Activated CD4-positive, alpha-beta T cell treated with anti-CD3 and anti-CD28 coated beads, Interleukin-2, amount 10 ng/mL, durations not matched to agents 7 days and 5 days (primary cell): ENCODE data around the gene CD55. TPM values are rescaled to one million over a fixed set of nuclear protein-coding genes. Genes with fewer than 3 reads are reported as not detected.

Source experiments
- CTCF ChIA-PET: fragments of 350-600 bp; sonication (Branson Sonifier 250); formaldehyde crosslinking; loops from one replicate; lab custom pipeline; 2021; ENCODE audit warnings: antibody characterized with exemption; lab: Charles Lee
- POLR2A ChIA-PET: fragments of 350-600 bp; sonication (Branson Sonifier 250); formaldehyde crosslinking; loops from one replicate; lab custom pipeline; 2021; ENCODE audit warnings: antibody characterized with exemption; lab: Charles Lee
- DNase-seq: peaks from one replicate; pipeline ENCODE4 v3.0.0-alpha.2; 2020
- H3K27ac Mint-ChIP-seq: one replicate; pipeline ENCODE4 v1.8.0; 2021; ENCODE audit warnings: mild to moderate bottlenecking, moderate library complexity, mixed read lengths
- H3K27me3 Mint-ChIP-seq: one replicate; pipeline ENCODE4 v1.8.0; 2021; ENCODE audit warnings: mixed read lengths
- H3K36me3 Mint-ChIP-seq: one replicate; pipeline ENCODE4 v1.8.0; 2021; ENCODE audit warnings: low read depth, mixed read lengths
- H3K4me1 Mint-ChIP-seq: one replicate; pipeline ENCODE4 v1.8.0; 2021; ENCODE audit warnings: mixed read lengths
- H3K4me3 Mint-ChIP-seq: one replicate; pipeline ENCODE4 v1.8.0; 2021; ENCODE audit warnings: mild to moderate bottlenecking, moderate library complexity, mixed read lengths
- H3K9me3 Mint-ChIP-seq: one replicate; pipeline ENCODE4 v1.8.0; 2021; ENCODE audit warnings: mixed read lengths
- total RNA-seq, 2 experiments: library from RNA; stranded (reverse); gene quantifications; one replicate each; pipeline ENCODE4 v1.2.3, GENCODE V29; 2021

The CD55 gene
- total RNA-seq, 2 experiments from 2014 or later, result 92.0 to 117 TPM

- DNase-seq, result peak; percentile 17
- POLR2A ChIA-PET, result interaction anchor here (1.3 to 1.4 kb wide), 2 partner anchors 13 to 15 kb away, joined by 3 to 7 read pairs; partner anchors contain the start of gene CD55
- H3K4me3 Mint-ChIP-seq, result peak overlapping the region; percentile 33
- no peaks in the 10 kb centered on the region for H3K27me3 Mint-ChIP-seq
- H3K4me1 Mint-ChIP-seq, result peaks cover 59% of the 10 kb centered on the region
- CTCF ChIA-PET, result interaction anchor here (1.0 to 3.0 kb wide), 4 partner anchors 10 to 14 kb away, joined by 3 to 19 read pairs (median 9); partner anchors contain the start of gene CD55
- peak overlapping the region; percentile 90 for H3K27ac Mint-ChIP-seq
- peaks cover 29% of the 10 kb centered on the region for H3K9me3 Mint-ChIP-seq
- peaks cover 91% of the 10 kb centered on the region for H3K36me3 Mint-ChIP-seq
Observed at GRCh38 chr1:207335695-207336363, 14.4 kb downstream of the CD55 start.

DNA sequence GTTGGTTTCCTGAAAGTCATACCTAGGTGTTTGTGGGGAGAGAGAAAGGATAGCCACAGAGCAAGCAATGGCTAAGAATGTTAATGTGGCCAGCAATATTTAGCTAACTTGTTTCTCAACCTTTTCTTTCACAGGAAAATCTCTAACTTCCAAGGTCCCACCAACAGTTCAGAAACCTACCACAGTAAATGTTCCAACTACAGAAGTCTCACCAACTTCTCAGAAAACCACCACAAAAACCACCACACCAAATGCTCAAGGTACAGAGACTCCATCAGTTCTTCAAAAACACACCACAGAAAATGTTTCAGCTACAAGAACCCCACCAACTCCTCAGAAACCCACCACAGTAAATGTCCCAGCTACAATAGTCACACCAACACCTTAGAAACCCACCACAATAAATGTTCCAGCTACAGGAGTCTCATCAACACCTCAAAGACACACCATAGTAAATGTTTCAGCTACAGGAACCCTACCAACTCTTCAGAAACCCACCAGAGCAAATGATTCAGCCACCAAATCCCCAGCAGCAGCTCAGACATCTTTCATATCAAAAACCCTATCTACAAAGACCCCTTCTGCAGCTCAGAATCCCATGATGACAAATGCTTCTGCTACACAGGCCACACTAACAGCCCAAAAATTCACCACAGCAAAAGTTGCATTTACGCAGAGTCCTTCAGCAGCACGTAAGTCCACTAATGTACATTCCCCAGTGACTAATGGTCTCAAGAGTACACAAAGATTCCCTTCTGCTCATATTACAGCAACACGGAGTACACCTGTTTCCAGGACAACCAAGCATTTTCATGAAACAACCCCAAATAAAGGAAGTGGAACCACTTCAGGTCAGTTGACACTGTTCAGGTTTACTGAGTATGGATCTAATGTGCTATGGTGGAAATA is 15.3 kb downstream of the CD55 start:
- Mint-ChIP-seq H3K9me3 (peaks cover 35% of the 10 kb centered on the region), H3K4me1 (peaks cover 68% of the 10 kb centered on the region), H3K27ac (peak overlapping the region; percentile 90), H3K4me3 (peak overlapping the region; percentile 33), H3K27me3 (no peaks in the 10 kb centered on the region), H3K36me3 (peaks cover 93% of the 10 kb centered on the region)
- CTCF ChIA-PET, result interaction anchor here (0.9 to 3.0 kb wide), 7 partner anchors 9 to 37 kb away, joined by 3 to 19 read pairs (median 4); partner anchors contain the start of gene CD55
- POLR2A ChIA-PET, result interaction anchor here (0.6 to 1.4 kb wide), 3 partner anchors 14 to 26 kb away, joined by 3 to 7 read pairs (median 3); partner anchors contain the start of gene CD55
- peak; percentile 75 for DNase-seq

- H3K4me3 Mint-ChIP-seq, result no peak overlapping the region
- no peaks in the 10 kb centered on the region for H3K27me3 Mint-ChIP-seq
Observed at GRCh38 chr1:207342332-207342731, 20.9 kb downstream of the CD55 start.

GRCh38 chr1:207343675-207344074 is 22.2 kb downstream of the CD55 start:
- H3K9me3 Mint-ChIP-seq, result peaks cover 34% of the 10 kb centered on the region
- no peak overlapping the region for H3K4me3 Mint-ChIP-seq
- H3K4me1 Mint-ChIP-seq, result peaks cover 72% of the 10 kb centered on the region
- ChIA-PET CTCF (interaction anchor here (1.1 kb wide), 1 partner anchor 9 kb away, joined by 3 read pairs; no protein-coding TSS in a partner anchor), POLR2A (no interaction called here)
- no peak overlapping the region for H3K27ac Mint-ChIP-seq
- no peaks in the 10 kb centered on the region for H3K27me3 Mint-ChIP-seq
- DNase-seq, result no peak
- H3K36me3 Mint-ChIP-seq, result peaks cover 96% of the 10 kb centered on the region

More at GRCh38 chr1:207342332-207342731, 20.9 kb downstream of the CD55 start:
- ChIA-PET POLR2A (no interaction called here), CTCF (no interaction called here)
- no peak for DNase-seq
- peaks cover 28% of the 10 kb centered on the region for H3K9me3 Mint-ChIP-seq
- peaks cover 93% of the 10 kb centered on the region for H3K36me3 Mint-ChIP-seq
- H3K27ac Mint-ChIP-seq, result no peak overlapping the region
- peaks cover 73% of the 10 kb centered on the region for H3K4me1 Mint-ChIP-seq

DNA sequence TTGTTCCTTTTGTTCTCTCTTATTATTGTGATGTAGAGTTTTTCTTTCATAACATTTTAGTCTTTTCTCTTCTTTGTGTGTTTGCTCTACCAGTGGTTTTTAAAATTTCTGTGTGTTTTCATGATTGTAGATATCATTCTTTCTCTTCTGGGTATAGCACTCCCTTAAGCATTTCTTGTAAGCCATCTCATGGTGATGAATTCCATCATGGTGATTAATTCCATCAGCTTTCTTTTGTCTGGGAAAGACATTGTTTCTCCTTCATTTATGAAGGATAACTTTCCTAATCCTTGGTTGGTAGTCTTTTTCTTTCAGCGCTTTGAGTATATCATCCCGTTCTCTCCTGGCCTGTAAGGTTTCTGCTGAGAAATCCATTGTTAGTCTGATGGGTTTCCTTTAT is 22.7 kb downstream of the CD55 start:
- Mint-ChIP-seq H3K9me3 (peaks cover 36% of the 10 kb centered on the region), H3K27ac (peak overlapping the region; percentile 7)
- POLR2A ChIA-PET, result no interaction called here

GRCh38 chr1:207345644-207346477 is 24.4 kb downstream of the CD55 start:
- ChIA-PET CTCF (interaction anchor here (1.6 to 2.9 kb wide), 2 partner anchors 9 to 21 kb away, joined by 8 to 10 read pairs; no protein-coding TSS in a partner anchor), POLR2A (interaction anchor here (0.5 to 0.6 kb wide), 3 partner anchors 42 to 609 kb away, joined by 3 read pairs; no protein-coding TSS in a partner anchor)
- peaks cover 98% of the 10 kb centered on the region for H3K36me3 Mint-ChIP-seq
- peak overlapping the region; percentile 69 for H3K27ac Mint-ChIP-seq
- peaks cover 44% of the 10 kb centered on the region for H3K9me3 Mint-ChIP-seq
- H3K4me1 Mint-ChIP-seq, result peaks cover 78% of the 10 kb centered on the region
- DNase-seq, result no peak
- no peaks in the 10 kb centered on the region for H3K27me3 Mint-ChIP-seq
- no peak overlapping the region for H3K4me3 Mint-ChIP-seq

More for the DNA sequence above, 22.7 kb downstream of the CD55 start:
- CTCF ChIA-PET, result interaction anchor here (1.1 kb wide), 1 partner anchor 8 kb away, joined by 3 read pairs; no protein-coding TSS in a partner anchor
- H3K4me3 Mint-ChIP-seq, result no peak overlapping the region
- no peak for DNase-seq
- H3K27me3 Mint-ChIP-seq, result no peaks in the 10 kb centered on the region
- H3K36me3 Mint-ChIP-seq, result peaks cover 97% of the 10 kb centered on the region
- H3K4me1 Mint-ChIP-seq, result peaks cover 71% of the 10 kb centered on the region

- Mint-ChIP-seq H3K4me1 (peaks cover 77% of the 10 kb centered on the region), H3K9me3 (peaks cover 44% of the 10 kb centered on the region), H3K27ac (no peak overlapping the region), H3K4me3 (no peak overlapping the region), H3K27me3 (no peaks in the 10 kb centered on the region), H3K36me3 (peaks cover 96% of the 10 kb centered on the region)
- DNase-seq, result no peak
- ChIA-PET POLR2A (no interaction called here), CTCF (interaction anchor here (1.6 to 2.9 kb wide), 2 partner anchors 10 to 21 kb away, joined by 8 to 10 read pairs; no protein-coding TSS in a partner anchor)
Observed at GRCh38 chr1:207346513-207346912, 25.0 kb downstream of the CD55 start.

DNA sequence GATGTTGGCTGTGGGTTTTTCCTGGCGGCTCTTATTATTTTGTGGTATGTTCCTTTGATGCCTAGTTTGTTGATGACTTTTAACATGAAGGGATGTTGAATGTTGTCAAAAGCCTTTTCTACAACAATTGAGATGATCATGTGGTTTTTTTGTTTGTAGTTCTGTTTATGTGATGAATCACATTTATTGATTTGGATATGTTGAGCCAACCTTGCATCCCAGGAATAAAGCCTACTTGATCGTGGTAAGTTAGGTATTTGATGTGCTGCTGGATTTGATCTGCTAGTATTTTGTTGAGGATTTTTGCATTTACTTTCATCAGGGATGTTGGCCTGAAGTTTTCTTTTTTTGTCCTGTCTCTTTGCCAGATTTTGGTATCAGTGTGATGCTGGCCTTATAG is 28.5 kb downstream of the CD55 start:
- no peak overlapping the region for H3K27ac Mint-ChIP-seq
- DNase-seq, result no peak
- H3K9me3 Mint-ChIP-seq, result peaks cover 31% of the 10 kb centered on the region
- ChIA-PET CTCF (interaction anchor here (0.7 kb wide), 1 partner anchor 9 kb away, joined by 5 read pairs; no protein-coding TSS in a partner anchor), POLR2A (no interaction called here)
- peaks cover 85% of the 10 kb centered on the region for H3K36me3 Mint-ChIP-seq
- peaks cover 50% of the 10 kb centered on the region for H3K4me1 Mint-ChIP-seq
- no peaks in the 10 kb centered on the region for H3K27me3 Mint-ChIP-seq
- H3K4me3 Mint-ChIP-seq, result no peak overlapping the region

GRCh38 chr1:207352554-207352953 is 31.1 kb downstream of the CD55 start:
- CTCF ChIA-PET, result interaction anchor here (0.9 to 1.4 kb wide), 3 partner anchors 9 to 16 kb away, joined by 3 to 4 read pairs (median 4); no protein-coding TSS in a partner anchor
- Mint-ChIP-seq H3K36me3 (peaks cover 80% of the 10 kb centered on the region), H3K4me1 (peaks cover 45% of the 10 kb centered on the region), H3K9me3 (peaks cover 31% of the 10 kb centered on the region), H3K27ac (no peak overlapping the region), H3K4me3 (no peak overlapping the region), H3K27me3 (no peaks in the 10 kb centered on the region)
- DNase-seq, result no peak
- POLR2A ChIA-PET, result no interaction called here

- H3K4me3 Mint-ChIP-seq, result no peak overlapping the region
- H3K9me3 Mint-ChIP-seq, result peaks cover 14% of the 10 kb centered on the region
- peaks cover 76% of the 10 kb centered on the region for H3K36me3 Mint-ChIP-seq
- no peak for DNase-seq
- H3K4me1 Mint-ChIP-seq, result peaks cover 38% of the 10 kb centered on the region
- no peak overlapping the region for H3K27ac Mint-ChIP-seq
- CTCF ChIA-PET, result no interaction called here
- POLR2A ChIA-PET, result no interaction called here
- H3K27me3 Mint-ChIP-seq, result no peaks in the 10 kb centered on the region
Observed at GRCh38 chr1:207355060-207355459, 33.6 kb downstream of the CD55 start.

- no peak overlapping the region for H3K27ac Mint-ChIP-seq
- H3K36me3 Mint-ChIP-seq, result peaks cover 70% of the 10 kb centered on the region
- H3K4me3 Mint-ChIP-seq, result no peak overlapping the region
- H3K27me3 Mint-ChIP-seq, result no peaks in the 10 kb centered on the region
- peaks cover 8% of the 10 kb centered on the region for H3K9me3 Mint-ChIP-seq
- H3K4me1 Mint-ChIP-seq, result peaks cover 32% of the 10 kb centered on the region
- DNase-seq, result no peak
- ChIA-PET POLR2A (no interaction called here), CTCF (no interaction called here)
Observed at GRCh38 chr1:207355513-207356295, 34.2 kb downstream of the CD55 start.
